Measurements from ENCODE around the gene HTT-AS. TPM values are rescaled to one million over a fixed set of nuclear protein-coding genes. Genes with fewer than 3 reads are reported as not detected.
A peak's percentile ranks its signal among the peaks of the same experiment; 100 is the strongest.

Gene HTT-AS
- total and polyA plus RNA-seq, 2 of the 13 experiments (the other 11 are each of a cell fraction or from before 2014, with no cell fraction given): not detected

DNA sequence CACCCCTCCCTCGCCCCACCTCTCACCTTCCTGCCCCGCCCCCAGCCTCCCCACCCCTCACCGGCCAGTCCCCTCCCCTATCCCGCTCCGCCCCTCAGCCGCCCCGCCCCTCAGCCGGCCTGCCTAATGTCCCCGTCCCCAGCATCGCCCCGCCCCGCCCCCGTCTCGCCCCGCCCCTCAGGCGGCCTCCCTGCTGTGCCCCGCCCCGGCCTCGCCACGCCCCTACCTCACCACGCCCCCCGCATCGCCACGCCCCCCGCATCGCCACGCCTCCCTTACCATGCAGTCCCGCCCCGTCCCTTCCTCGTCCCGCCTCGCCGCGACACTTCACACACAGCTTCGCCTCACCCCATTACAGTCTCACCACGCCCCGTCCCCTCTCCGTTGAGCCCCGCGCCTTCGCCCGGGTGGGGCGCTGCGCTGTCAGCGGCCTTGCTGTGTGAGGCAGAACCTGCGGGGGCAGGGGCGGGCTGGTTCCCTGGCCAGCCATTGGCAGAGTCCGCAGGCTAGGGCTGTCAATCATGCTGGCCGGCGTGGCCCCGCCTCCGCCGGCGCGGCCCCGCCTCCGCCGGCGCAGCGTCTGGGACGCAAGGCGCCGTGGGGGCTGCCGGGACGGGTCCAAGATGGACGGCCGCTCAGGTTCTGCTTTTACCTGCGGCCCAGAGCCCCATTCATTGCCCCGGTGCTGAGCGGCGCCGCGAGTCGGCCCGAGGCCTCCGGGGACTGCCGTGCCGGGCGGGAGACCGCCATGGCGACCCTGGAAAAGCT, at the start of gene HTT-AS, which contains the start of gene HTT (continued):
- TF ChIP-seq, protein P1, sequence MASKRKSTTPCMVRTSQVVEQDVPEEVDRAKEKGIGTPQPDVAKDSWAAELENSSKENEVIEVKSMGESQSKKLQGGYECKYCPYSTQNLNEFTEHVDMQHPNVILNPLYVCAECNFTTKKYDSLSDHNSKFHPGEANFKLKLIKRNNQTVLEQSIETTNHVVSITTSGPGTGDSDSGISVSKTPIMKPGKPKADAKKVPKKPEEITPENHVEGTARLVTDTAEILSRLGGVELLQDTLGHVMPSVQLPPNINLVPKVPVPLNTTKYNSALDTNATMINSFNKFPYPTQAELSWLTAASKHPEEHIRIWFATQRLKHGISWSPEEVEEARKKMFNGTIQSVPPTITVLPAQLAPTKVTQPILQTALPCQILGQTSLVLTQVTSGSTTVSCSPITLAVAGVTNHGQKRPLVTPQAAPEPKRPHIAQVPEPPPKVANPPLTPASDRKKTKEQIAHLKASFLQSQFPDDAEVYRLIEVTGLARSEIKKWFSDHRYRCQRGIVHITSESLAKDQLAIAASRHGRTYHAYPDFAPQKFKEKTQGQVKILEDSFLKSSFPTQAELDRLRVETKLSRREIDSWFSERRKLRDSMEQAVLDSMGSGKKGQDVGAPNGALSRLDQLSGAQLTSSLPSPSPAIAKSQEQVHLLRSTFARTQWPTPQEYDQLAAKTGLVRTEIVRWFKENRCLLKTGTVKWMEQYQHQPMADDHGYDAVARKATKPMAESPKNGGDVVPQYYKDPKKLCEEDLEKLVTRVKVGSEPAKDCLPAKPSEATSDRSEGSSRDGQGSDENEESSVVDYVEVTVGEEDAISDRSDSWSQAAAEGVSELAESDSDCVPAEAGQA (IDR thresholded peaks at IDR 0.05; ENCODE audit: low read depth): 0 out of 2 replicates have a peak, but pooled peaks have one; percentile 41
- TF ChIP-seq, protein P1 (CRISPR knock-in tag; IDR thresholded peaks at IDR 0.05; ENCODE audit: borderline replicate concordance): no peak
- TF ChIP-seq, protein P2, sequence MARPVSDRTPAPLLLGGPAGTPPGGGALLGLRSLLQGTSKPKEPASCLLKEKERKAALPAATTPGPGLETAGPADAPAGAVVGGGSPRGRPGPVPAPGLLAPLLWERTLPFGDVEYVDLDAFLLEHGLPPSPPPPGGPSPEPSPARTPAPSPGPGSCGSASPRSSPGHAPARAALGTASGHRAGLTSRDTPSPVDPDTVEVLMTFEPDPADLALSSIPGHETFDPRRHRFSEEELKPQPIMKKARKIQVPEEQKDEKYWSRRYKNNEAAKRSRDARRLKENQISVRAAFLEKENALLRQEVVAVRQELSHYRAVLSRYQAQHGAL (CRISPR knock-in tag; IDR thresholded peaks at IDR 0.05; ENCODE audit: not compliant biosample characterization): no peak
- no peak for TF ChIP-seq REXO4 (CRISPR knock-in tag; IDR thresholded peaks at IDR 0.05; ENCODE audit: borderline replicate concordance)
